Small intestine (tissue), 7 donors: ENCODE data around the gene MYPOP. TPM values are rescaled to one million over a fixed set of nuclear protein-coding genes. Genes with fewer than 3 reads are reported as not detected.
A peak's percentile ranks its signal among the peaks of the same experiment; 100 is the strongest.
"Not testable (repeated sequence)": the region's sequence is repeated elsewhere in the genome, so short reads cannot be mapped to it uniquely, and the experiment has no call there.

Experiments used
- DNase-seq, 2 donors: peaks; one replicate each; pipeline versions ENCODE4 v3.0.0 to v3.0.0-alpha.2; 2013
- FAIRE-seq: peaks from 2 replicates; lab custom pipeline; 2012; peaks lifted over from hg19 to GRCh38; lab: Jason Lieb, UNC
- H3K27ac ChIP-seq, 3 donors: one replicate each; pipeline ENCODE4 v1.5.1; 2013; ENCODE audit warnings: low read length in 2 of 3, mild to moderate bottlenecking in 2 of 3, control low read depth in 1 of 3, inconsistent platforms in 1 of 3, low read depth in 1 of 3, moderate library complexity in 1 of 3
- H3K27me3 ChIP-seq, 3 donors: one replicate each; pipeline ENCODE4 v1.6.1; 2013; ENCODE audit warnings: low read length in 3 of 3, inconsistent platforms in 1 of 3; ENCODE audit not compliant: control insufficient read depth in 3 of 3, insufficient read depth in 3 of 3
- H3K36me3 ChIP-seq, 3 donors: one replicate each; pipeline ENCODE4 v1.6.1; 2013; ENCODE audit warnings: low read length in 3 of 3, inconsistent platforms in 1 of 3, low read depth in 1 of 3, mild to moderate bottlenecking in 1 of 3, moderate library complexity in 1 of 3; ENCODE audit not compliant: control insufficient read depth in 3 of 3, insufficient read depth in 2 of 3
- H3K4me1 ChIP-seq, 3 donors: one replicate each; pipeline ENCODE4 v1.6.1; 2013; ENCODE audit warnings: low read length in 2 of 3, inconsistent platforms in 1 of 3, low read depth in 1 of 3, mild to moderate bottlenecking in 1 of 3, moderate library complexity in 1 of 3; ENCODE audit not compliant: control insufficient read depth in 3 of 3, insufficient read depth in 2 of 3
- H3K4me3 ChIP-seq, 3 donors: one replicate each; pipeline ENCODE4 v1.5.1; 2013; ENCODE audit warnings: low read length in 3 of 3, control low read depth in 1 of 3, inconsistent platforms in 1 of 3, low read depth in 1 of 3, mild to moderate bottlenecking in 1 of 3, moderate library complexity in 1 of 3
- H3K9me3 ChIP-seq, 2 donors: one replicate each; pipeline ENCODE4 v1.6.1; 2013; ENCODE audit warnings: low read depth in 1 of 2, low read length in 1 of 2; ENCODE audit not compliant: control insufficient read depth in 2 of 2, insufficient read depth in 1 of 2
- WGBS, 3 donors: extraction: QIAGEN DNeasy Blood & Tissue Kit; methylation state at CpG; one replicate each; pipeline ENCODE4 v1.1.7; 2013; 5-methylcytosine and 5-hydroxymethylcytosine counted together
- polyA plus RNA-seq, 4 donors: library from polyadenylated mRNA; stranded (reverse) in 3 of 4; unstranded in 1 of 4; fragments of 200-250 nt in 3 of 4; fragments of 120-200 nt in 1 of 4; gene quantifications; one replicate each; pipeline versions ENCODE4 v1.2.1 to v1.2.3, GENCODE V29; 2013
- donor health status: healthy with polysubstance abuse.
- donor health status: control.
- donor health status: control.
- donor health status: Bipolar disorder and iron deficiency.
- donor health status: healthy.

Gene MYPOP
- polyA plus RNA-seq, 4 donors: 4.8 to 10.7 (median 8.4) TPM

DNA sequence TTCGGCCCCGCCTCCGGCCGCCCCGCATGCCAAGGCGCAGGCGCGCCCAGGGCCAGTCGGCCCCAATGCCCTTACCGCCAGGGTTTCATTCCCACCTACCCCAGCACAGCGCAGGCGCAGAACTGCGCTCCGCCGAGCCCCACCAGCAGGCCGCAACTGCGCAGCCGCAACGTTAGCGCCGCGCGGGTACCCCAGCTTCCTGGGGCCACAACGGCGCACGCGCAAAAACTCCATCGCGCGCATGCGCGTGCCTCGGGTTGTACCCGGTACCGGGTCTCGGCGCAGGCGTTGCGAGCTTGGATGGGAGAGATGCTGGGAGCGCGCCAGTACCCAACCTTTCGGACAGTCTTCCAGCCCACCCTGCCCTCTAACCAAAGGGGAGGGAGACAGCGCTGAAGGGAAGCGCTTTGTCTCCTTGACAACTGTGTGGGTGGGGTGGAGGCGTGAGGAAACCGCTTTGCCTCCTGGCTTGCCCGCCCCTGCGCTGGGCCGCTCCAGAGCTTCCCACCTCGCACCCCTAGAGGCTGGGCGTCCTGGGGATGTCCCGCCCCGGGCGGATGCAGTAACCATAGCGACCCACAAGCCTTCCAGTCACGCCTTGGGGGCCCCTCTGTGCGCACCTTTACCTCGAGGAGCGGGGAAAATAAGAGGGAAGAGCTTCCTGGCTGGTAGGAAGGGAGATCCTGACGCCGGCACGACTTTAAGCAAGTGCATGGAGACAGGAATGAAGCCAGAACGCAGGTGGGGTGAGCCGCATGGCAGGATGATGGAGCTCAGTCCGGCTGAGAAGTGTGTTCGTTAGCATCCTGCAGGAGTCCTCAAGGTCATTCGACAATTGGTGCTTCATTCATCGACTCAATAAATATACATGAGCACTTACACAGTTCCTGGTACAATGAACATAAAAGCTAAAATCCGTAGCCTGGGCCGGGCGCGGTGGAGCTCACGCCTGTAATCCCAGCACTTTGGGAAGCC lies 525 bp upstream of the MYPOP start:
- H3K9me3 ChIP-seq: no peaks in the 10 kb centered on the region
- H3K27ac ChIP-seq: peak overlapping the region; percentile 51 to 78 (median 58)
- H3K27me3 ChIP-seq: no peaks in the 10 kb centered on the region
- DNase-seq: peak; percentile 99 to 100
- peak overlapping the region; percentile 73 to 83 (median 77) for H3K4me3 ChIP-seq
- WGBS, 3 donors: 1 to 2% (median 1%) methylated on average over 62 to 73 of the region's 73 CpGs
- H3K36me3 ChIP-seq: peaks cover 0 to 19% (median 3%) of the 10 kb centered on the region in 3 donors
- peaks cover 0 to 8% (median 0%) of the 10 kb centered on the region in 3 donors for H3K4me1 ChIP-seq
- FAIRE-seq: no peak

DNA sequence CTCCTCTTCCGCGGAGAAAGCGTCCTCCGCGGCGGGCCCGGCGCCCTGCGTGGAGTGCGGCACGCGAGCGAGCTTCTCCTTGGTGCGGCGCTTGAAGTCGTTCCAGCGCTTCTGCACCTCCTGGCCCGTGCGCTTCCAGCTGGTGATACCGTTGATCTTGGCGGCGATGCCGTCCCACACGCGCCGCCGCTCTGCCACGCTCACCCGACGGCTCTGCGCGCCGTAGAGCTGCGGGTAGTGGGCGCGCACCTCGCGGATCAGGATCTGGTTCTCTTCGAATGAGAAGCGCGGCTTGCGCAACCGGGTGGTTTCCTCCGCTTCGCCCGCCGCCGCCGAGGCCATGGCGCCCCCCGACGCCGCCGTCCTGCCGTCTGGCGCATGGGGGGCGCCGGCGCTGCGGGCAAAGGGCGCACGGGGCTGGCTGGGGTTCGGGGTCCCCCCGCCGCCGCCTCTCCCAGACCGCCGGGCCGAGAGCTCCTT lies 941 bp downstream of the MYPOP start:
- FAIRE-seq (no peak), DNase-seq (peak in 1 of 2 donors; percentile 77)
- Histone ChIP-seq H3K27ac (no peak overlapping the region), H3K36me3 (peaks cover 0 to 30% (median 3%) of the 10 kb centered on the region in 3 donors), H3K4me3 (peak overlapping the region; percentile 73 to 83 (median 77)), H3K27me3 (no peaks in the 10 kb centered on the region), H3K4me1 (peaks cover 0 to 8% (median 0%) of the 10 kb centered on the region in 3 donors), H3K9me3 (no peaks in the 10 kb centered on the region)
- WGBS, 3 donors: 5 to 10% (median 9%) methylated on average over 55 to 69 of the region's 69 CpGs

DNA sequence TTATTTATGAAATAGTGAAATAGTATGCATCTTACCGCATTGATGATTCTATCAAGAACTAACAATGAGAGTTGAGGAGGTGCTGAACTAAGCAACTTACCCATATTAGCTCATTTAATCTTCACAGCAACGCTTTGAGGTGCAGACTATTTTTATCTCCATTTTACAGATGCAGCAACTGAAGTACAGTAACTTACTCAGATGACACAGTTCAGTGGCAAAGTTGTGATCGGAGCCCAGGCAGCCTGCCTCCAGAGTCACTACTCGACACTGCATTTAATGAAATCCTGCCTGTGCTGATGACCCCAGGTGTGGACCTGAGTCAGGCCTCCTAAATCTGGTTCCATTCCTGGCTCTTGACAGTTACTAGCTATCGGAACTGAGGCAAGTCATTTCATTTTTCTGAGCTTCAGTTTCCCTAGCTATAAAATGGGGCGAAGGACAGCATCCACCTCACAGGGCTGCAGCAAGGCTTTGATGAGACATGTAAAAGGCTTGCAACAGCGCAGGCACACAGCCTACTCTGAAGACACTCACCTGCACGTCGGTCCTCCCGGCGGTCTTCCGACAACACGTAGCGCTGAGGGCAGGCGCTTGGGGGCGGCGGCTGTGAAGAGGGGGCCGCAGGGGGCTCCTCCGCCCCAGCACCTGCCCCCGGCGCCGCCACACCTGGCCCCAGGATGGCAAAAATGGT lies 1.5 kb downstream of the MYPOP start:
- Histone ChIP-seq H3K4me1 (peaks cover 0 to 12% (median 0%) of the 10 kb centered on the region in 3 donors), H3K27ac (no peak overlapping the region), H3K36me3 (peaks cover 0 to 34% (median 3%) of the 10 kb centered on the region in 3 donors), H3K4me3 (peak overlapping the region; percentile 73 to 83 (median 77)), H3K9me3 (no peaks in the 10 kb centered on the region), H3K27me3 (no peaks in the 10 kb centered on the region)
- FAIRE-seq (no peak), DNase-seq (peak in 1 of 2 donors; percentile 44)
- WGBS, 3 donors: 58 to 64% (median 64%) methylated on average over 17 to 22 of the region's 22 CpGs

DNA sequence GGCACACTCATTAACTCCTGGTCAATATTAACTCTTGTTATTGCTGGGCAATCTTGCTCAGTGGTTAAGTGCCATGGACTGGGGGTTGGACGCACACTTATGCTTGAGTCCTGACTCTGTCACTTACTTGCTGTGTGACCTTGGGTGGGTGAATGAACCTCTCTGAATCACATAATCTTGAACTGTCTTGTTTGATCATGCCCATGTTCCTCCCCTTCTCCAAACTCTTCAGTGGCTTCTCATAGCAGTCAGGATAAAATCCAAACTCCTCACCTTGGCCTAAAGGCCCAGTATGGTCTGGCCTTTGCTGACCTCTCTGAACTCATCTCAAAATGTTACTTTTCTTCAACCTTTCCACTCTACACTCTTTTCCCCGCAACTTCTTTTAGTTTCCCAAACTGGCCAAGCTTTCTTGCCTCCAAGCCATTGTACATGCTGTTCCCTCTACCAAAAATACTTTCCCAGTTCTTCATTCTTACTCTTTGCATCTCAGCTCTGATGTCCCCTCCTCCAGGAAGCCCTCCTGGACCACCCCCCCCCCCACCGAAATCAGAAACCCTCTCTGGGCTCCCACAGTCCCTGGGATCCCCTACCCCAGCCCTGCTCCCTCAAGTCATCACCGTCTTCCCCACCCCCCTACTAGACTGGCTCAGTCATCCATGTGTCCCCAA lies 2.4 kb downstream of the MYPOP start:
- 89 to 96% (median 95%) methylated on average over 4 of the region's 4 CpGs for WGBS, 3 donors
- FAIRE-seq (no peak), DNase-seq (no peak)
- H3K27ac ChIP-seq: no peak overlapping the region
- no peaks in the 10 kb centered on the region for H3K9me3 ChIP-seq
- H3K36me3 ChIP-seq: peaks cover 0 to 43% (median 4%) of the 10 kb centered on the region in 3 donors
- H3K27me3 ChIP-seq: no peaks in the 10 kb centered on the region
- H3K4me3 ChIP-seq: no peak overlapping the region
- peaks cover 0 to 21% (median 0%) of the 10 kb centered on the region in 3 donors for H3K4me1 ChIP-seq

DNA sequence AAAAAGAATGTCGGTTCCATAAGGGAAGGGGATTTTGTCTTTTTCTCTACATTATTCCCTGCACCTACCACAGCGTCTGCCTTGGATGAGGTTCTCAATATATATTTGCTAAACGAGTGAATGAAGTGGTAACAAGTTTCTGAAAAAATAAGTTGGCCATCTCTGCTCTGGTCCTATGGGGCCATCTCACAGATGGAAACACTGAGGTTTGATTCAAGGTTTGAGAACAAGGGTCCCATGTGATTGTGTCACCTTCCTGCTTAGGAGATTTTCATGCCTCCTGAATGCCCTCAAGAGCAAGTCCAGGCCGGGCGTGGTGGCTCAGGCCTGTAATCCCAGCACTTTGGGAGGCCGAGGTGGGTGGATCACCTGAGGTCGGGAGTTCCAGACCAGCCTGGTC lies 3.2 kb downstream of the MYPOP start:
- Histone ChIP-seq H3K27ac (no peak overlapping the region), H3K4me3 (no peak overlapping the region), H3K27me3 (no peaks in the 10 kb centered on the region), H3K36me3 (peaks cover 0 to 51% (median 5%) of the 10 kb centered on the region in 3 donors), H3K9me3 (no peaks in the 10 kb centered on the region), H3K4me1 (peaks cover 0 to 28% (median 0%) of the 10 kb centered on the region in 3 donors)
- DNase-seq (no peak), FAIRE-seq (no peak)
- 90 to 97% (median 96%) methylated on average over 5 to 7 of the region's 7 CpGs for WGBS, 3 donors

GRCh38 chr19:45897261-45897812 lies 5.1 kb downstream of the MYPOP start:
- H3K4me3 ChIP-seq: no peak overlapping the region
- no peak overlapping the region for H3K27ac ChIP-seq
- H3K36me3 ChIP-seq: peaks cover 0 to 57% (median 5%) of the 10 kb centered on the region in 3 donors
- H3K4me1 ChIP-seq: peaks cover 0 to 26% (median 0%) of the 10 kb centered on the region in 3 donors
- FAIRE-seq (no peak), DNase-seq (no peak)
- WGBS, 3 donors: 84 to 92% (median 88%) methylated on average over 8 of the region's 8 CpGs
- H3K9me3 ChIP-seq: no peaks in the 10 kb centered on the region
- no peaks in the 10 kb centered on the region for H3K27me3 ChIP-seq

DNA sequence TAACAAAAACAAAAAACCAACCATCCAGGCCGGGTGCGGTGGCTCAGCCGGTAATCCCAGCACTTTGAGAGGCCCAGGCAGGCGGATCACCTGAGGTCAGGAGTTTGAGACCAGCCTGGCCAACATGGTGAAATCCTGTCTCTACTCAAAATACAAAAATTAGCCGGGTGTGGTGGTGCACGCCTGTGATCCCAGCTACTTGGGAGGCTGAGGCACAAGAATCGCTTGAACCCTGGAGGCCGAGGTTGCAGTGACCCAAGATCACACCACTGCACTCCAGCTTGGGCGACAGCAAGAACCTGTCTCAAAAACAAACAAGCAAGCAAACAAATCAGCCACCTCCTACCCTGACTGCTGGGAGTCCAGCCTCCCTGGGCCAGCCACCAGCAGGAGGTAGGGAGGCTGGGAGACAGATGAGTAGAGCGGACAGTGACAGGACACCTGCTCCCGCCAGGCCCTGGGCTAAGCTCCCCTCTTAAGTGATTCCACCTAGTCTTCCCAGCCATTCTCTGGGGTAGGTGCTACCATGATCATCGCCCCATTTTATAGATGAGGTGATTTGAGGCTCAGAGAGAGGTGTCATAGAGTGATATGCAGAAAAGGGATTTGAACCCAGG lies 6.3 kb downstream of the MYPOP start:
- not testable (repeated sequence) for DNase-seq, H3K4me3 ChIP-seq, H3K27me3 ChIP-seq, FAIRE-seq, H3K9me3 ChIP-seq
- peak overlapping the region in 1 of 3 donors; percentile 36 for H3K27ac ChIP-seq
- peaks cover 0 to 66% (median 5%) of the 10 kb centered on the region in 3 donors for H3K36me3 ChIP-seq
- WGBS, 3 donors: 93 to 97% (median 97%) methylated on average over 12 of the region's 12 CpGs
- H3K4me1 ChIP-seq: peaks cover 0 to 26% (median 0%) of the 10 kb centered on the region in 3 donors
